CD4-positive, alpha-beta T cell treated with Interleukin-4 for 4 hours (primary cell): ENCODE data around the gene SLC16A8.

Source experiments
- DNase-seq: peaks from one replicate; pipeline ENCODE4 v3.0.0-alpha.2; 2020

Gene SLC16A8

GRCh38 chr22:38071421-38072321, 12.3 kb downstream of the SLC16A8 start:
- no peak for DNase-seq

- no peak for DNase-seq
Measured at GRCh38 chr22:38070250-38070921, 13.6 kb downstream of the SLC16A8 start.

GRCh38 chr22:38069372-38070249, 14.4 kb downstream of the SLC16A8 start:
- no peak for DNase-seq

- no peak for DNase-seq
Measured at GRCh38 chr22:38068641-38069371, 15.2 kb downstream of the SLC16A8 start.

- DNase-seq = no peak
Measured at GRCh38 chr22:38067761-38068360, 16.1 kb downstream of the SLC16A8 start.

GRCh38 chr22:38067028-38067415, 17.0 kb downstream of the SLC16A8 start:
- DNase-seq = no peak

- no peak for DNase-seq
Measured at GRCh38 chr22:38066381-38067027, 17.5 kb downstream of the SLC16A8 start.

- no peak for DNase-seq
Measured at GRCh38 chr22:38065539-38065938, 18.4 kb downstream of the SLC16A8 start.

- DNase-seq = no peak
Measured at GRCh38 chr22:38062791-38063190, 21.2 kb downstream of the SLC16A8 start.

- peak; percentile 70 for DNase-seq
Measured at GRCh38 chr22:38056969-38057891, 26.8 kb downstream of the SLC16A8 start, which contains the start of gene PICK1. Gene PICK1, plus strand, starts transcription at chr22:38057404. Its CDS starts 406 bp downstream, at chr22:38057810.

- DNase-seq = peak; percentile 71
Measured at GRCh38 chr22:38051900-38052862, 31.8 kb downstream of the SLC16A8 start.

GRCh38 chr22:38051261-38051660, 32.7 kb downstream of the SLC16A8 start:
- no peak for DNase-seq

GRCh38 chr22:38050720-38051119, 33.3 kb downstream of the SLC16A8 start:
- no peak for DNase-seq

- no peak for DNase-seq
Measured at GRCh38 chr22:38049812-38050619, 34.0 kb downstream of the SLC16A8 start.

GRCh38 chr22:38046070-38046748, 37.8 kb downstream of the SLC16A8 start:
- no peak for DNase-seq

- DNase-seq = no peak
Measured at GRCh38 chr22:38043151-38044039, 40.6 kb downstream of the SLC16A8 start.

GRCh38 chr22:38042488-38042790, 41.5 kb downstream of the SLC16A8 start:
- no peak for DNase-seq
